Glomerular endothelial cell (primary cell): ENCODE data around the gene ATAD1. TPM values are rescaled to one million over a fixed set of nuclear protein-coding genes. Genes with fewer than 3 reads are reported as not detected.
"Not testable (repeated sequence)": the region's sequence is repeated elsewhere in the genome, so short reads cannot be mapped to it uniquely, and the experiment has no call there.

Experiments
- DNase-seq: peaks from one replicate; pipeline ENCODE4 v3.0.0-alpha.2; 2011; ENCODE audit warnings: low read depth, low spot score; ENCODE audit errors: extremely low read depth
- total RNA-seq: library from RNA; depleted of rRNA; stranded (reverse); fragments of >200 nt; gene quantifications from 2 replicates; pipeline ENCODE4 v1.2.3, GENCODE V29; 2015

ATAD1 gene
- total RNA-seq, 1 donor from 2014 or later = 34.7 TPM

DNA sequence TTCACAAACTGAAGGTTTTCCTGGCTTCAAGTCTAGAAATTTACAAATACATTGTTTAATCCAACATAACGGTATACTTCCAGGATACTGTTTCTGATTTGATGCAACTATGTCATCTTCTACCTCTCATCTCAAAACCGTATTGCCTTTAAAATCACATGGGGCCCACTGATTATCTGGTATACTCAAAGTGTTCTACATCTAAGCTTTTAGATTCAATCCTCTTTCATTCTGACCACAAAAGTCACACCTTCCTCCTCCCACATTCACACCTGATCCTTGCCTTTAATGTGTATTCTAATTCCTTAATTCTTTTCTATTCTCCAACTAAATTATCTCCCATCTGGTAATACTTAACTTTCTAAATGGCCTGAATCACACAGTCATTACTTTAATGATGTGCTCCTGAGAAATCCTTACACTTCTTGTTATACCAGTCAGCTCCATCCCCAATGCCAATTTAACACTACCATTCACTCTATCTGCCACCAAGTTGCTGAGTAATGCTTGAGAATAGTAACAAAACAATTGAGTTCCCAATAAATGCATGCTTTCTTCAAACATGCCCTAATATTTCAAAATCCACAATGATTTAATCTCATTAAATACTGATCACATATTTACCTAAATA, 13.0 kb downstream of the ATAD1 start:
- no peak for DNase-seq

DNA sequence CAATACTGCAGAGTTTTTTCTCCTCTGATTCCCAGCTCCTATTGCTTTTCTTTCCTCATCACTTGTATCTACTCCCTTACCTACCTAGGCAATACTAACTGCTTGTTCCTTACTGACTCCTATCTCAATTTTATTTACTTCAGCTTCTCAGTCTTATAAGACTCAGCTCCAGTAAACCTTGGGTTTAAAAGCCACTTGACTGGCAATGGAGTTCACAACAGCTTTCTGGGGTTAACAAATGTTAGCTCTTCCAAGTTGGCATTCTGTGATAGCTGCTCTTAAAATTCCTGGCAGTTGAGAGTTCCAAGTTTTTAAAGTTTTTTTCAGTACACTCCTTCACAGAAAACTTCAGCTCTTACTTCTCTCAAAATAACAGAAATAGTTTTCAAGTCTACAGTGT, 14.2 kb downstream of the ATAD1 start:
- DNase-seq = no peak

DNA sequence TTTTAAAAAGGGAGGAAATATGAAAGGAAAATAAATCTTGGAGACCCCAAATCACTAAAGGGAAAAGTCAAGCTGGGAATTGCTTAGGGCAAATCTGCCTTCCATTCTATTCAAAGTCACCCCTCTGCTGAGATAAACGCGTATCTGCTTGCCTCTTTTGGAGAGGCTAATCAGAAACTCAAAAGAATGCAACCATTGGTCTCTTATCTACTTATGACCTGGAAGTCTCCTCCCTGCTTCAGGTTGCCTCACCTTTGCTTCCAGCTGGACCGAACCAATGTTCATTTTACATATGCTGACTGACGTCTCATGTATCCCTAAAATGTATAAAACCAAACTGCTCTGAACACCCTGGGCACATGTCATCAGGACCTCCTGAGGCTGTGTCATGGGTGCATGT, 14.7 kb downstream of the ATAD1 start:
- no peak for DNase-seq

DNA sequence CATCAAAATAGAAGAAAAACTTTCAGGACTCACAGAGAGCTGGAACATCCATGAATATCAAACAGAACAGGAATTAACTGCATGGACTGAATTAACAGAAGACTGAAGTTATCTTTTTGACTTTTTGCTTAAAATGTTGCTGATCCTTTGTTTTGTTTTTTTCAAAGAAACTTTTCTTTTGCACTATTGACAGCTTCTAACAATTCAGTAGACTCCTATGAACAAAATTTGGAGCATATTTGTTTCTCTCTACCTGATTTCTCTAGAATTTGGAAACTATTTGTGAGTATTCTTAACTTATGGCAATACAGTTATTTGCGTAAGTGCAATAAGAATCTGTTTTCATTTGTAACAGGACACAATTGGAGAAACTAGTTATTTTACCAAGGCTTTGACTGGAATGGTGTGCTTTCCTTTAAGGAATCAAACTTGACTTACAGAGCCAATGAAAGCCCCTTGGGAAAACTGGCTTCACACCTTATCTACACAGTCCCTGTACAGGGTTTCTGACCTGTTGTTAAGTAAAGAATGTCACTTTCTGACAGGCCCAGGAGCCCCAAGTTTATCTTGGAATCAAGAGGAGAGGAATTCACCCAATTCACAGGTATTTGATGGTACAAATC, 16.1 kb downstream of the ATAD1 start:
- DNase-seq = not testable (repeated sequence)

DNA sequence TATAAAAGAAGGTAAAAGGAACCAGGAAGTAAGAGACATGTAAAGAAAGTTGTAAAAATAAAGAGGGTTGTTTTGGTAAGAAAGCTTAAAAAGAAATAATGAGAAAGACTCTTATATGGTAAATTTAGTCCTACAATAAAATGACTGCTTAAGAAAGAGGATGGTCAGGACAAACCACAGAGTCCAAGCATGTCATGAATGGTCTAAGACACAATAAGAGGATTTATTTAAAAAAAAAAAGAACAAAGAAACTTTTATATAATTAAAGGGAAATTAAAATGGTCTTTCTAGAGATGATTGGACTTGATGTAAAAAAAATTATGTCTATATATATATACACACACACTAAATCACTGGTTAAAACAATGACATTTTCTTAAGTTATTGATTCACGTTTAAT, 18.2 kb downstream of the ATAD1 start:
- DNase-seq = no peak

DNA sequence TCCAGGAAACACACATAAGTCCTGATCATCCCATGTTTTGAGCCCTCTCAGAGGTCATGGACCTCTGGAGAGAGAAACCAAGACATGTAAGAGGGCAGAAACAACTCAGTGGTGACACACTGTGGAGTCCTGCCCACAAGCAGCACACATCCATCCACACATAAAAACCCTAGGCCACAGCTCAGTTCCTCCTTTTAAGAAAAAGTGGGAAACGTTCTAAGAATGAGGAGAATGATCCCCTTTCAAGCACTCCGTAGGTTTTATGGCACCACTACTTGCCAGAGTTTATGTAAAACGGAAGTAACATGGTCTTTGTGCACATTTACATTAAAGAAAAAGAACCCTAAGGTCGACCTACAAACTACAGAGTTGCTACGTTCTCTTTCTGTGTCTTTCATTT, 19.9 kb downstream of the ATAD1 start:
- DNase-seq = no peak

DNA sequence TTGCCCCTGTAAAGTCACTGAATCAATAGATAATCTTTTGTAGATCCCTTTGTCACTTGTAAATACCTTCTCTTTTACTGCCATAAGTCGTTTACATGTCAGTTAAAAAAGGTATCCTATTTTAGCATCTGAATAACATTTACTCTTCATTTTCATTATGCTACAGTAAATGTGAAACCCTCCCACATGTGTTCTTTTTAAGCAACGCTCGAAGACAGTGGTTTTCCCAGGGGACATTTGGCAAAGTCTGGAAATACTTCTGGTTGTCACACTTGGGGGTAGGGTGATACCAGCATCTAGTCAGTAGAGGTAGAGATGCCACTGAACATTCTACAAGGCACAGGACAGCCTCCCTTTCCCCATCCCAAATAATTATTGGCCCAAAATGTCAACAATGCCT, 23.7 kb downstream of the ATAD1 start:
- no peak for DNase-seq

DNA sequence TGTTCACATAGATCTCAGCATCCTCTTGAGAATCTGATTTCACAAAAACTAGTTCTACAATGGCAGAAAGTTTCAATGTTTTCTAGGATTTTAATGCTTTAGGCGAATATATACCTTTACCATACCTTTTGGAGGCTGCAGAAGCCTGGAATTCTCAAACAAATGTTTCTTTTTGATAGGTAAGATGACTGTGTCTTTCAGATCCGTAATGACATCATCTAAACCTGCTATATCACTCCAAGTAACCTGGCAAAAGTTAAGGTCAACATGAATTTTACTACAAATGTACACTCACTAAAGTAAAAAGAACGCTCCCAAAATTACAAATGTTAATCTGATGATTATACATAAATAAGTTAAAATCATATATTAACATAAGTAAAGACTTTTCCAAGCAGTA, 27.8 kb downstream of the ATAD1 start:
- no peak for DNase-seq

DNA sequence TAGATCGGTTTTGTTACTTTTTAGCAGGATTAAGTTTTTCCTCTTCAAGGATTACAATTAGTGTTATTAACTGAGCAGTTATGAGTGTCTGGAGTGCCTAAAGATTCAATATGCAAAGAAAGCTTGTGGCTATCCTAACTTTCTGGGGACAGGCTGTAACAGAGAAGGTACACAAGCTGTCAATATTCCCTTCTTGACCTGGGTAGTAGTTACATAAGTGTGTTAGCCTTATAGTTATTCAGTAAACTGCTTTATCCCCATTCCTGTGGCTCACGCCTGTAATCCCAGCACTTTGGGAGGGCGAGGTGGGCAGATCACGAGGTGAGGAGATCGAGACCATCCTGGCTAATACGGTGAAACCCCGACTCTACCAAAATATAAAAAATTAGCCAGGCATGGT, 31.6 kb downstream of the ATAD1 start:
- DNase-seq = no peak

DNA sequence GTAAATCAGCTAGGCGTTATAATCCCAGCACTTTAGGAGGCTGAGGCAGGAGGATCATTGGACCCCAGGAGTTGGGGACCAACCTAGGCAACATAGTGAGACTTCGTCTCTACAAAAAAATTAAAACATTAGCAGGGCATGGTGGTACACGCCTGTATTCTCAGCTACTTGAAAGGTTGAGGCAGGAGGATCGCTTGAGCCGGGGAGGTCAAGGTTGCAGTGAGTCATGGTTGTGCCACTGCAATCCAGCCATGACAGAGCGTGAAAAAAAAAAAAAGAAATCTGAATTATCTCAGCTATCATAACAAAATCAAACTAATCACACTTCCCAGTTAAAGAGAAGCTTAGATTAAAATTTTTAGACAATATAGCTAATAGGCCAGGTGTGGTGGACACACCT, 35.3 kb downstream of the ATAD1 start:
- no peak for DNase-seq

DNA sequence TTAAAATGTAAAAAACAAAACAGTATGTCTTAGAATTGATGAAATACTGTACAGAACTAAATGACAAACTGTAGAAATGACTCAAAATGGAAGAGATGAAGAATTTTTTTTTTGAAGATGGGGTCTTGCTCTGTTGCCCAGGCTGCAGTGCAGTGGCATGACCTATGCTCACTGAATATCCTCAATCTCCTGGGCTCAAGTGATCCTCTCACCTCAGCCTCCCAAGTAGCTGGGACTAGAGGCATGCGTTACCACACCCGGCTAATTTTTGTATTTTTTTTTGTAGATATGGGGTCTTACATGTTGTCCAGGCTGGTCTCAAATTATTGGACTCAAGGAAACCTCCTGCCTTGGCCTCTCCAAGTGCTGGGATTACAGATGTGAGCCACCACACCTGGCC, 36.5 kb downstream of the ATAD1 start:
- DNase-seq = no peak

DNA sequence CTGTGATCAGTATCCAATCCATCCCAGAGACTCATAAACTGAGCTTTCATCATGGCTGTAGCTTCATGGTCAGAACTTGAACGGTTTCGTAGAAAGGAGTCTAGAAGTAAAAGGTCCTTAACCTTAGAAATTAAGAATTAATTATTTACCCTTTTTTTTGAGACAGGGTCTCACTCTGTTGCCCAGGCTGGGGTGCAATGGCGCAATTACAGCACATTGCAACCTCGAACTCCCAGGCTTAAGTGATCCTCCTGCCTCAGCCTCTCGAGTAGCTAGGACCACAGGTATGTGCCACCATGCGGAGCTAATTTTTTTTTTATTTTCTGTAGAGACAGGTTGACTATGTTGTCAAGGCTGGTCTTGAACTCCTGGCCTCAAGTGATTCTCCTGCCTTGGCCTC, 41.7 kb downstream of the ATAD1 start:
- DNase-seq = no peak

DNA sequence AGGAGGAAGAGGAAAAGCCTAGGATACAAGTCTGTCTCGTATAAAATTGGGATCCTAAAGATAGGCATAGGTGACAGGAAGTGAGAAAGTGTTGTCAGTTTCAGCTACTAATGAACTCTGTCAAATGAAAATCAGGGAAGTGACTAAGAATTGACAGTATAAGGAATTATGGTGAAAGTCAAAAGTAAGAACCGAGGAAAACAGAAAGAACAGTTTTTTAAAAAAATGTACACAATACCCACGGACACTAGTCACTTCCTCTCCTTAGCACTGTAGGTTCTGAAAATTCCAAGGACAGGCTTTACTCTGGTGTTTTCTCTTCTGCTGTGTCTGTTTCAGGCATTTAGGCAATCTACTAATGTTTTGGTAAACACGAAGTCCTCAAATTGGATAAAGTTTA, 42.3 kb downstream of the ATAD1 start:
- DNase-seq = no peak

DNA sequence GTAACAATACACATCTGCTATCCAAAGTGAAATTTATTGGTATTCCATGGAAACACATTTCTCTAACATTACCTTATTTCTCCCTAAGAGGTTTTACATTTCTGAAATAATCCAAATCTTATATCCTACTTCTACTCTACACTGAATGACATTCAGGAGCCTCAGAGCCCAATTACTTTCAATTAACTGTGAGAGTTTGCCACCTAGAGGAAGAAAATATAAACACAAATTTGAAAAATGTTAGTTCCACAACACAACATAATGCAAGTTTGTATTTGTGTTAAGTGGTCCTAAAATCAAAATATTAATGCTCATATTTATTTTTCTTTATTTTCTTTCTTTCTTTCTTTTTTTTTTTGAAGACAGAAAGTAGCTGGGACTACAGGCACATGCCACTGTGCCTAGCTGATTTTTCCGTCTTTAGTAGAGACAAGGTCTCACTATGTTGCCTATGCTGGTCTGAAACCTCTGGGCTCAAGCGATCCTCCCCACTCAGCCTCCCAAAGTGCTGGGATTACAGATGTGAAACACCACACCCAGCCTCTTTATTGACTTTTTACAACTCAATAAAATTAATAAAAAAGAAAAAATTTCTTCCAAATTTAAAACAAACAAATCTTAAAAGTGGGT, 46.0 kb downstream of the ATAD1 start:
- DNase-seq = no peak

DNA sequence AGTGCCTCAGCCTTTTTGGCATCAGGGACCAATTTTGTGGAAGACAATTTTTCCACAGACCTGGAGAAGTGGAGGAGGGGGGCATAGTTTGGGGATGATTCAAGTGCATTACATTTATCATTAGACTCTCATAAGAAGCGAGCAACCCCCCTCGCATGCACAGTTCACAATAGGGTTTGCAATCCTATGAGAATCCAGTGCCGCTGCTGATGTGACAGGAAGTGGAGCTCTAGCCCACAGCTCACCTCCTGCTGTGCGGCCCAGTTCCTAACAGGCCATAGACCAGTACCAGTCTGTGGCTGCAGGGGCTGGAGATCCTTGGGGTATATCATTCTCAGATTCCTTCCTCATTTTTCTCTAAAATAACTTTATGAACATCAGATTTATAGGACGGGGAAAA, 50.8 kb downstream of the ATAD1 start:
- DNase-seq = no peak

DNA sequence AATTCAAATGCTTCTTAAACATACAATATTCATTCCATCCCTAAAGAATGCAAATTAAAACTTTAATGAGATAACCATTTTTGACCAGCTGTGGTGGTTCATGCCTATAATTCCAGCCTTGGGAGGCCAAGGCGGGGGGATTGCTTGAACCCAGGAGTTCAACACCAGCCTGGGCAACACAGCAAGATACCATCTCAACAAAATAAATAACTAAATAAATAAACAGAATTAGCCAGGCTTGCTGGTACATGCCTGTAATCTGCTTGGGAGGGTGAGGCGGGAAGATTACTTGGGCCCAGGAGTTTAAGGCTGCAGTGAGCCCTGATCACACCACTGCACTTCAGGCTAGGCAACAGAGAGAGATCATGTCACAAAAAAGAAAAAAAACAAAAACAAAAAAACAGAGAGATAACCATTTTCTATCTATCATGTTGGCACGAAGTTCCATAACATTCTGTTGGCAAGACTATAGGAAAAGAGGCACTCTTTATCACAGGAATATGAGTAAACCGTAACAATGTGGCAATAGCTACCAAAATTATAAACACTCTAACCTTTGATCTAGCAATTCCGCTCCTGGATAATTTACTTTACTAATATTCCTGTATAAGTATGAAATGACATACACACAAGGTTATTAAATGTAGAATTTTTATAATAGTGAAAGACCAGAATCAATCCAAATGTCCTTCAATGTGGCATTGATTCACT, 52.2 kb downstream of the ATAD1 start:
- DNase-seq = no peak

DNA sequence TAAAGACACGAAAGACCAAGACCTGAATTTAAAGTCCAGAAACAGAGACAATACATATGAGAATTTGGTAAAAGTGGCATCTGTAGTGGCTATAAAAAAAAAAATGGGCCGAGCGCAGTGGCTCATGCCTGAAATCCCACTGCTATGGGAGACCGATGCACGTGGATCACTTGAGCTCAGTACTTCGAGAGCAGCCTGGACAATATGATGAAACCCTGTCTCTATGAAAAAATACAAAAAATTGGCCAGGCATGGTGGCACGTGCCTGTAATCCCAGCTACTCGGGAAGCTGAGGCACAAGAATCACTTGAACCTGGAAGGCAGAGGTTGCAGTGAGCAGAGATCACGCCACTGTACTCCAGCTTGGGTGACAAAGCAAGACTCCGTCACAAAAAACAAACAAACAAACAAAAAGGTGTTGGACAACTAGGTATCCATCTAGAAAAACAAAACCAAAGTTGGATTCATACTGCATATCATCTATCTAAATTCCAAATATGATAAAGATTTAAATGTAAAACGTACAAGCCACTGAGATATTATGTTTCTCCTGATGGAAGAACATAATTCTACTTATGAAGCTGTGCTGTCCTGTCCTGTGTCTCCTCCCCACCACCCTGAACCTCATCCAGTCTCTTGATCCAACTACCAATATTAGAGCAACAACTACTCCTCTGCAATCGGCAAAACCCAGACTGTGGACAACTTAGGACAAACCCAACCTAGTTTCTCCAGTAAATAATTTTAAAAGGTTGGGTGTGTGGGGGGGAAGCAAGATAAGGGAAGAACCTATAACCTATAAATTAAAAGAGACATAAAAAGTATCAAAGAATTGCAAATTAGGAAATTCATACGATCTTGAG, 53.7 kb downstream of the ATAD1 start:
- DNase-seq = no peak

DNA sequence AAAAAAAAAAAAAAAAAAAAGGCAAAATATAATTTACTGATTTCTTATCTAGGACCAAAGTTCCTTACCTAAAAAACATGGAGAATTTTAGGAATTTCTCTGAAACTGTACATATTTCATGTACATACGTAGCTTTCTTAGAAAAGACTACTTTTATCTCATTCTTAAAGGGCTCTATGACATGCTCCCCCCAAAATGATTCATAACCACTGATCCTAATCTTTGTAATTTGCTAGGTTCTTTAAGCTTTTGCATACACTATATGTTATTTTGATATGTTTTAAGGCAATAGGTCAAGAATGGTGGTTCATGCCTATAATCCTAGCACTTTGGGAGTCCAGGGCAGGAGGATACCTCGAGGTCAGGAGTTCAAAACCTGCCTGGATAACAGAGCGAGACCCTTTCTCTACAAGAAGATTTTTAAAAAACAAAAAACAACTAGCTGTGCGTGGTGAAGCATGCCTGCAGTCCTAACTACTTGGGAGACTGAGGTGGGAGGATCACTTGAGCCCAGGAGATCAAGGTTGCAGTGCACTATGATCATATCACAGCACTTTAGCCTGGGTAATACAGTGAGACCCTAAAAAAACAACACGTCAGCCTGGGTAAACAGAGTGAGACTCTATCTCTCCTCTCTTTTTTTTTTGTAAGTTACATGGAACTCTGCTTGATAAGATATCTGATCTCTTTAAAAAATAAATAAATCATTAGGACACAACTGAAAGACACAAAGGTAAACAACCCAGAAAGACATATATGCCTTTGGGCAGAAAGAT, 54.8 kb downstream of the ATAD1 start:
- DNase-seq = no peak

DNA sequence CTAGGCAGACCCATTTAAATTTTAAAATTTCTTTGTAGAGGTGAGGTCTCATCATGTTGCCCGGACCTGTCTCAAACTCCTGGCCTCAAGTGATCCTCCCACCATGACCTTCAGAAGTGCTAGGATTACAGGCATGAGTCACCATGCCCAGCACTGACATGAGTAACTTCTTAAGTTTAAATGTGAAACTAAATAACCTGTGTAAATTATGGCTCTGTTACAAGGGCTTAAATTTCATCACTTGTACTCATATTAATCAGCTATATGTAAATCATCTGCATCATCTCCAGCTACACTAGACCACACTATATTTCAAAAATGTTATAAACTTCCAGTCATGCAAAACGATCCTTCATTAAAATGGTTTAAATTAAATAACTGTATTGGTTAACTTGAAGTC, 56.1 kb downstream of the ATAD1 start:
- DNase-seq = no peak

DNA sequence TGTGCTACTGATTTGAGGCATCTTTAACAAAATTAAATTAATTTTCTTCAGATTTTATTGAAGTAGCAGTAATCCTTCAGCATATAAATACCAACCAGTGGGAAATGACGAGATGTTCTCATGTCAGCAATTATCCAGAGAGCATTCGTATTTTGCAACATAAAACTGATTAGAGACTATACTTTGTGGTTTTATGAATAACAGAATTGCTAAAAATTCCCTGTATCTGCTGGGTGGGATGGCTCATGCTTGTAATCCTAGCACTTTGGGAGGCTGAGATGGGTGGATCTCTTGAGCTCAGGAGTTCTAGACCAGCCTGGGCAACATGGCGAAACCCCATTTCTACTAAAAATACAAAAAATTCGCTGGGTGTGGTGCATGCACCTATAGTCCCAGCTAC, 56.9 kb downstream of the ATAD1 start:
- no peak for DNase-seq
